NCI-H774 (cell line): Measurements from ENCODE around the gene AP1G2.
"Not testable (repeated sequence)": the region's sequence is repeated elsewhere in the genome, so short reads cannot be mapped to it uniquely, and the experiment has no call there.

ENCODE experiments used
- DNase-seq: peaks from one replicate; lab custom pipeline; 2025; lab: John Stamatoyannopoulos, UW

AP1G2 gene

DNA sequence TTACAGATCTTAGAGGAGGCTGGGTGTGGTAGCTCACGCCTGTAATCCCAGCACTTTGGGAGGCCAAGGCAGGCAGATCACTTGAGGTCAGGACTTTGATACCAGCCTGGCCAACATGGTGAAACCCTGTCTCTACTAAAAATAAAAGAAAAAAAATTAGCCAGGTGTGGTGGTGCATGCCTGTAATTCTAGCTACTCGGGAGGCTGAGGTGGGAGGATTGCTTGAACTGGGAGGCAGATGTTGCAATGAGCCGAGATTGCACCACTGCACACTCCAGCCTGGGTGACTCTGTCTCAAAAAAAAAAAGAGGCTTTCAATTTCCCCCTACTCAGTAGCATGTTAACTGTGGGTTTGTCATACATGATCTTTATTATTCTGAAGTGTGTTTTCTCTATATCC lies 26.6 kb upstream of the AP1G2 start:
- DNase-seq, result not testable (repeated sequence)

GRCh38 chr14:23590198-23590597 lies 22.6 kb upstream of the AP1G2 start:
- DNase-seq, result no peak

GRCh38 chr14:23589606-23590005 lies 22.0 kb upstream of the AP1G2 start:
- no peak for DNase-seq

GRCh38 chr14:23588884-23589598 lies 21.4 kb upstream of the AP1G2 start:
- DNase-seq, result peak; percentile 63

DNA sequence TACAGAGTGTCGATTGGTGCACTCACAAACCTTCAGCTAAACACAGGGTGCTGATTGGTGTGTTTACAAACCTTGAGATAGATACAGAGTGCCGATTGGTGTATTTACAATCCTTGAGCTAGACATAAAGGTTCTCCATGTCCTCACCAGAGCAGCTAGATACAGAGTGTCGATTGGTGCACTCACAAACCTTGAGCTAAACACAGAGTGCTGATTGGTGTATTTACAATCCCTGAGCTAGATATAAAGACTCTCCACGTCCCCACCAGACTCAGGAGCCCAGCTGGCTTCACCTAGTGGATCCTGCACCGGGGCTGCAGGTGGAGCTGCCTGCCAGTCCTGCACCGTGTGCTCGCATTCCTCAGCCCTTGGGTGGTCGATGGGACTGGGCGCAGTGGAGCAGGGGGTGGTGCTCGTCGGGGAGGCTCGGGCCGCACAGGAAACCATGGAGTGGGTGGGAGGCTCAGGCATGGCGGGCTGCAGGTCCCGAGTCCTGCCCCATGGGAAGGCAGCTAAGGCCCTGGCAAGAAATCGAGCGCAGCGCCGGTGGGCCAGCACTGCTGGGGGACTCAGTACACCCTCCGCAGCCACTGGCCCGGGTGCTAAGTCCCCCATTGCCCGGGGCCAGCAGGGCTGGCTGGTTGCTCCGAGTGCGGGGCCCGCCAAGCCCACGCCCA lies 17.1 kb upstream of the AP1G2 start:
- not testable (repeated sequence) for DNase-seq

DNA sequence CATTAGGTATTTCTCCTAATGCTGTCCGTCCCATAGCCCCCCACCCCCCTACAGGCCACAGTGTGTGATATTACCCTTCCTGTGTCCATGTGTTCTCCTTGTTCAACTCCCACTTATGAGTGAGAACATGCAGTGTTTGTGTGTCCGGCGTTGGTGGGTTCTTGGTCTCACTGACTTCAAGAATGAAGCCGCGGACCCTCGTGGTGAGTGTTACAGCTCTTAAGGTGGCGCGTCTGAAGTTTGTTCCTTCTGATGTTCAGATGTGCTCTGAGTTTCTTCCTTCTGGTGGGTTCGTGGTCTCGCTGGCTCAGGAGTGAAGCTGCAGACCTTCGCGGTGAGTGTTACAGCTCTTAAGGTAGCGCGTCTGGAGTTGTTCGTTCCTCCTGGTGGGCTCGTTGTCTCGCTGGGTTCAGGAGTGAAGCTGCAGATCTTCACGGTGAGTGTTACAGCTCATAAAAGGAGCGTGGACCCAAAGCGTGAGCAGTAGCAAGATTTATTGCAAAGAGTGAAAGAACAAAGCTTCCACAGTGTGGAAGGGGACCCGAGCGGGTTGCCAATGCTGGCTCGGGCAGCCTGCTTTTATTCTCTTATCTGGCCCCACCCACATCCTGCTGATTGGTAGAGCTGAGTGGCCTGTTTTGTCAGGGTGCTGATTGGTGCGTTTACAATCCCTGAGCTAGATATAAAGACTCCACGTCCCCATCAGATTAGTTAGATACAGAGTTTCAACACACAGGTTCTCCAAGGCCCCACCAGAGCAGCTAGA lies 16.4 kb upstream of the AP1G2 start:
- DNase-seq, result not testable (repeated sequence)

- no peak for DNase-seq
Measured at GRCh38 chr14:23582906-23583760, 15.5 kb upstream of the AP1G2 start.

DNA sequence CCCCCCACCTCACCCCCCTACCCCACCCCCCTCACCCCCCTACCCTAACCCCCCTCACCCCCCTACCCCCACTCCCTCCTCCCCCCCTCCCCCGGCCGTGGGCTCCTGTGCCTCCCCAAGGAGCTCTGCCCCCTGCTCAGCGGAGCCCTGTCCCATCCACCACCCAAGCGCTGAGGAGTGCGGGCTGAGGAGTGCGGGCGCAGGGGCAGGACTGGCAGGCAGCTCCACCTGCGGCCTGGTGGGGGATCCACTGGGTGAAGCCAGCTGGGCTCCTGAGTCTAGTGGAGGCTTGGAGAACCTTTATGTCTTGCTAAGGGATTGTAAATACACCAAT lies 13.3 kb upstream of the AP1G2 start:
- no peak for DNase-seq

DNA sequence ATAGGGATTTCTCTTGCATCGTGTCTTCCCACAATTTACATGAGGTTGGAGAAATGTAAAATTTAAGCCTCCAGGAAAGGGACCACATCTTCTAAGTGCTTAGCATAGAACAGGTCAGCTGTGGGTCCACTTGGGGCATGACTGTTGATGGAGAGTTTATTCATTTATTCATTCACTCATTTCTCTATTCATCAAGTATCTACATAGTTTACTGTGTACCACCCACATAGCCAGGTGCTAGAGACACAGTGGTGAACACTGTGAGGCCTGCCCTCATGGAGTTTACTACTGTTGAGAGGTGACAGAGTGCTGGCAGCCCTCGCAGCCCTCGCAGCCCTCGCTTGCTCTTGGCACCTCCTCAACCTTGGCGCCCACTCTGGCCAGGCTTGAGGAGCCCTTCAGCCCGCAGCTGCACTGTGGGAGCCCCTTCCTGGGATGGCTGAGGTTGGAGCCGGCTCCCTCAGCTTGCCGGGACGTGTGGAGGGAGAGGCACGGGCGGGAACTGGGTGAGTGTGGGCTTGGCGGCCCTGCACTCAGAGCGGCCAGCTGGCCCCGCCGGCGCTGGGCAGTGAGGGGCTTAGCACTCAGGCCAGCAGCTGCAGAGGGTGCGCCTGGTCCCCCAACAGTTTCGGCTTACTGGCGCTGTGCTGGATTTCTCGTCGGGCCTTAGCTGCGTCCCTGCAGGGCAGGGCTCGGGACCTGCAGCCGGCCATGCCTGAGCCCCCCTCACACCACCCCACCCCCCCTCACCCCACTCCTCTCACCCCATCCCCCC lies 12.7 kb upstream of the AP1G2 start:
- DNase-seq, result no peak

GRCh38 chr14:23579739-23580138 lies 12.1 kb upstream of the AP1G2 start:
- DNase-seq, result no peak

- DNase-seq, result no peak
Measured at GRCh38 chr14:23579311-23579630, 11.7 kb upstream of the AP1G2 start.

- no peak for DNase-seq
Measured at GRCh38 chr14:23578560-23579310, 11.1 kb upstream of the AP1G2 start, which contains the start of gene JPH4. JPH4 (minus strand) TSS chr14:23578790; CDS start chr14:23577453, 1,337 bp downstream.

- no peak for DNase-seq
Measured at GRCh38 chr14:23577710-23578392, 10.3 kb upstream of the AP1G2 start.

DNA sequence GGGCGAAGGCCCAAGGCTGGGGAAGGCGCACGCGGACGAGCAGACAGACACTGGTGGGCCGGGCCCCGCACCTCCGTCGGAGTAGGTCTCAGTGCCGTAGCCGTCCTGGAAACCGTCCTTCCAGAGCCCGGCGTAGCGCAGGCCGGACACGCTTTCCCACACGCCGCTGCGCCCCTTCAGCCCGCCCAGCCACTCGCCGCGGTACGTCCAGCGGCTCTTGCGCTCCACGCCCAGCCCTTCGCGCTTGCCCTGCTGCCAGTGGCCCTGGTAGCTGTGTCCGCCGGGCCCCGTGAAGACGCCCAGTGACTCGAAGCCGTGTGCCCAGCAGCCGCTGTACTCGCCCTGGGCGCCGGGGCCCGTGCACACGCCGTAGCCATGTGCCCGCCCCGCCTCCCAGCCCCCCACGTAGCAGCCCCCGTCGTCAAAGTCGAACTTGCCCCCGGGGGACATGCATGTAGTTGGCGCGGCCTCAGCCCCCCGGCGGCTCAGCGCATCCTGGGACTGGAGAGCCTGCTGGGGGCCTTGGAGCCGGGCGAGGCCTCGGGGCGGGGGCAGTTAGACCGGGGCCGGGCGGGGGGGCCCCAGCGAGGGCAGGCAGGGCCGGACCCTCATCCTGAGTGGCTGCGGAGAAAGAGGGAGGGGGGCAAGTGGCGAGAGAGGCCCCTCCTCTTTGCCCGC lies 9.6 kb upstream of the AP1G2 start:
- no peak for DNase-seq

DNA sequence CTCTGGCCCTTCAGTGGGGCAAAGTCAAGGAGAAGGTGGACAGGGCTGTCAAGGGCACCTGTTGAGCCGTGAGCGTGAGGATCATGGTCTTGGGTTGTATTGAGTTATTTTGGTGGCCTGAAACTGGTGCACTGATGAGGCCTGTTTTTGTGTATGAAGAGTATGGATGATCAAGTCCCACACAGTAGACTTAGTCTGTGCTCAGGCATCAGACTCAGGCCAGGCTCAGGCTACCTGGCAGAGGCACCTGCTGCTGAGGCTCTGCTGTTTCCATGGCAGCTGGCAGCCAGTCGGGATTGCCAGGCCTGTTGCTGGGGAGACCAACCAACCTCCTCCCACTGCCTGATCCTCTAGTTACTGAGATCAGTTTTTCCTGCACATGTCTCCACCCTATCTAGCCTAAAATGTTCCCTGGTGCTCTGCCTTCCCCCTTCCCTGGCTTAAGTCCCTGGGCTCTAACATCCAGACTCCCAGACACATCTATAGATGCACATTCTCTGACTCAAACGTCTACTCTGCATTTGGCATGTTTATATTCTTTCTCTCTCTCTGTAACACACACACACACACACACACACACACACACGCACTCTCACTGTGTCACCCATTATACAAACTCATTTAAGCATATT lies 5.9 kb upstream of the AP1G2 start:
- DNase-seq, result peak; percentile 47

- DNase-seq, result no peak
Measured at GRCh38 chr14:23572836-23573235, 5.2 kb upstream of the AP1G2 start.

- DNase-seq, result no peak
Measured at GRCh38 chr14:23572524-23572828, 4.9 kb upstream of the AP1G2 start.

DNA sequence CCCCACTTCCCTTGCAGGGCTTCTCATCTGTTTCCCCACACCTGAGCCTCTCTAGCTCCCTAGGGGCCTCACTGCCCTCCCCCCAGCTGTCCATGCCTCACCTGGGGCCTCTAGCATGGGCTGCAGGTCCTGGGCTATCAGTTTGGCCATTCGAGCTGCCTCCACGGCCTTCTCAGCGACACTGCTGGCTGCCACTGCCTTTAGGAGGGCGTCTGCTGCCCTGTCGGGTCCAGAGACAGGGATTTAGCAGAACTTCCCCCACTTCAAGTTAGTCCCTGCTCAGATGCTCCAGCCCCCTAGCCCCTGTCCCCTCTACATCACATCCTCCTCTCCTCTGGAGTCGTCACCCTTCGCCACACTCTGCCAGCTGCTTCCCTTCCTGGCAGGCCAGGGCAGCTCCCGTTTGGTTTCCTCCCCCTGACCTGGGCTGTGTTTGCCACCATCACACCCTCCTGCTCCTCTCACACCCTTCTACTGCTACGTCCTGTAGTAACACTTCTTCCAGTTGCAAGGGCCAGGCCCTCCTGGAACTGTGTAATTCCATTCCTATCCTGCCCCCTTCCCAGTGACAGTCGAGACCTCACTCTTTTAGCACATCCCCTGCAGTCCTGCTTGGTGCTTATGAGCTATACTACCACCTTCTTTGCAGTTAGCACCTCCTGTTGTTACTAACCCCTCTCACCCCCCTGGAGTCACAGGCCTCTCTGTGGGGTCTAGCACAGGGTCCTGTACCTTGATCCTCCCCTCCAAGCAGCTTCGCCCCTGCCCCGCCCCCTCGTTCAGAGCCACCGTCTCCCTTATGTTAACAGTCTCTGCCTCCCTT lies 4.3 kb upstream of the AP1G2 start:
- DNase-seq, result no peak
